Thoracic aorta (tissue), 2 donors: Measurements from ENCODE around the gene ARHGEF11. TPM values are rescaled to one million over a fixed set of nuclear protein-coding genes. Genes with fewer than 3 reads are reported as not detected.

ENCODE experiments used
- ATAC-seq: fragments of 150-250 bp; one replicate; pipeline ENCODE4 v1.8.0; 2017; ENCODE audit warnings: low read depth; ENCODE audit not compliant: insufficient number of reproducible peaks, low FRiP score
- DNase-seq: peaks from one replicate; pipeline ENCODE4 v3.0.0-alpha.2; 2020; ENCODE audit warnings: low spot score
- H3K27ac ChIP-seq, 2 donors: fragments of 200-600 bp; sonication (generic); 1 replicate in 1 of 2; 2 replicates in 1 of 2; pipeline ENCODE4 v1.5.1; 2016; ENCODE audit warnings: mild to moderate bottlenecking in 2 of 2, moderate library complexity in 2 of 2
- H3K27me3 ChIP-seq: fragments of 200-600 bp; sonication (generic); replicated peaks from 2 replicates; pipeline ENCODE4 v1.6.0; 2016; ENCODE audit warnings: mild to moderate bottlenecking; ENCODE audit not compliant: insufficient read depth
- H3K36me3 ChIP-seq: fragments of 200-600 bp; sonication (generic); one replicate; pipeline ENCODE4 v1.5.1; 2016
- H3K4me1 ChIP-seq, 2 donors: fragments of 200-600 bp; sonication (generic); 1 replicate in 1 of 2; 2 replicates in 1 of 2; pipeline versions ENCODE4 v1.5.1 to v1.6.0; 2016; ENCODE audit warnings: low read depth in 2 of 2, mild to moderate bottlenecking in 1 of 2; ENCODE audit not compliant: control insufficient read depth in 1 of 2
- H3K4me3 ChIP-seq: fragments of 200-600 bp; sonication (generic); 2 replicates; pipeline ENCODE4 v1.5.1; 2016; ENCODE audit warnings: mild to moderate bottlenecking
- H3K9me3 ChIP-seq: fragments of 200-600 bp; sonication (generic); 2 replicates; pipeline ENCODE4 v1.5.1; 2016
- CTCF ChIP-seq: fragments of 200-600 bp; sonication (generic); IDR thresholded peaks from one replicate; pipeline ENCODE4 v1.5.1; 2019; ENCODE audit warnings: antibody characterized with exemption
- total RNA-seq, 2 donors: library from RNA; depleted of rRNA; stranded (reverse); fragments of >200 nt; gene quantifications; one replicate each; pipeline versions ENCODE4 v1.1.0 to v1.2.3, GENCODE V29; 2016

The ARHGEF11 gene
- total RNA-seq, 2 donors from 2014 or later, result 40.3 to 40.6 TPM

GRCh38 chr1:156924478-156925153, 120.9 kb downstream of the ARHGEF11 start:
- Histone ChIP-seq H3K36me3 (no peaks in the 10 kb centered on the region), H3K4me3 (no peak overlapping the region), H3K9me3 (no peaks in the 10 kb centered on the region), H3K27ac (no peak overlapping the region), H3K4me1 (peaks cover 7 to 29% of the 10 kb centered on the region in 2 donors), H3K27me3 (peaks cover 4% of the 10 kb centered on the region)
- ATAC-seq, result no peak
- TF ChIP-seq CTCF, result no peak
- no peak for DNase-seq

DNA sequence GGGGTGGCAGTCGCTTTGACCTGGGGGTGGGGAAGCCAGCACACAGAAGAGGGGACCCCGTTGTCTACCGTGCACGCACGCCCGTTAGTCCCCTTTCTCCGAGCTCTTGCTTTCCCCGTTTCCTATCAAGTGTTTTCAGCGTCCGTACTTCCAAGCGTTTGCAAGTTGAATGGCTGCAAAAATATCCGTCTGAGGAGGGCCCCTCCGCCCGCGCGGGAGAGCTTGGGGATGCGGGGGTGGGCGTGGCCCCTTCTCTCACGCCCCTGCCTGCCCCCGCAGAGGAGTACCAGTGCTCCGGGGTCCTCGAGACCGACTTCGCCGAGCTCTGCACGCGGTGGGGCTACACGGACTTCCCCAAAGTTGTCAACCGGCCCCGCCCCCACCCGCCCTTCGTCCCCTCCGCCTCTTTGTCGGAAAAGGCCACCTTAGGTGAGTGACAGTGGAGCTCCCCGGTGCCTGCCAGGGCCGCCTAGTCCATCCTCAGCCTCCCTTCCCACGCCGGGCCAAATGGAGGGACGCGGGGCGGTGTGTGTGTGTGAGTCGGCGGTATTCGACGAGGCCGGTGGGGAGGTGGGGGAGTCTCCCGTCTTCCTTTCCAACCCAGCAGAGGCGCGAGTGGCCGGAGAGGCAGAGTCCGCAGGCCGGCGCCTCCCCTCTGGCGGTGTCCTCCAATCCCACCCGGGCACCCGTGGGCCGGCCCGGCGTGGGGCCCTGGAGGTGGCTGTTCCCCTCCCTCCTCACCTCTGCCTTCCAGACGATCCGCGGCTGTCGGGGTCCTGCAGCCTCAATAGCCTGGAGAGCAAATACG, 121.7 kb downstream of the ARHGEF11 start:
- H3K27me3 ChIP-seq, result peaks cover 4% of the 10 kb centered on the region
- ATAC-seq (no peak), DNase-seq (no peak)
- H3K9me3 ChIP-seq, result no peaks in the 10 kb centered on the region
- H3K4me3 ChIP-seq, result peak overlapping the region; percentile 34
- no peak for TF ChIP-seq CTCF
- H3K36me3 ChIP-seq, result no peaks in the 10 kb centered on the region
- H3K4me1 ChIP-seq, result peaks cover 7 to 29% of the 10 kb centered on the region in 2 donors
- no peak overlapping the region for H3K27ac ChIP-seq

DNA sequence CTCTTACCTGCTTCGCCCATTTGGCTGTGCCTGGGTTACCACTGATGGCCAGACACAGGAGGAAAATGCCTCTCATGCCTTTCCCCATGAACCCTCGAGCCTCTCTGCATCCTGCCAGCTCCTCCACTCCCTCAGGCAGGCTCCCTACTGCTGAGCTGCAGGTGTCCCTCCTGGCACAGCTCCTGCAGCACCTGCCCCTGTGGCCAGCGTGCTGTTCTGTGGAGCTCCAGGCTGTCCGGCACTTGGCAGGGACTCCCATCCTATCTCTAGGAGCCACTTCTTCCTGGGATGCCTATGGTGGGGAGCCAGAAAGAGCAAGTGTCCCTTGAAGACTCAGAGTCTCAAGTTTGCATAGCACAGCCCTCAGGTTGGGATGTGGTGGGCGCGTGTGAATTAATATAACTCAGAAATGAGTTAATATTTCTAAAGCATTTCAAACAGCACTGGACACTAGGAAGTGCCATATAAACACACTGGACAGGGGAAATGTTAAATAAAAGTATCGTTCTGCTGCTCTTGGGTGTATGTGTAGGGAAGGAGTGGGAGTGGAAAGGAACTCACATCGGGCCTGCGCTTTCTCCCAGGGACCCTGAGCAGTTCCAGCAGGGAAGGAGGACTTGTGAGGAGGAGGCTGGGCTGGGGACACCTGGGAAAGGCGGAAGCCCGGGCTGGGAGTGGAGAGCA, 122.4 kb downstream of the ARHGEF11 start:
- H3K27me3 ChIP-seq, result peaks cover 4% of the 10 kb centered on the region
- TF ChIP-seq CTCF, result no peak
- ATAC-seq, result no peak
- no peak overlapping the region for H3K27ac ChIP-seq
- H3K9me3 ChIP-seq, result no peaks in the 10 kb centered on the region
- peaks cover 7 to 29% of the 10 kb centered on the region in 2 donors for H3K4me1 ChIP-seq
- no peaks in the 10 kb centered on the region for H3K36me3 ChIP-seq
- H3K4me3 ChIP-seq, result peak overlapping the region; percentile 34
- no peak for DNase-seq

- Histone ChIP-seq H3K4me1 (peaks cover 7 to 24% of the 10 kb centered on the region in 2 donors), H3K4me3 (peak overlapping the region; percentile 51), H3K9me3 (no peaks in the 10 kb centered on the region), H3K27me3 (peaks cover 4% of the 10 kb centered on the region), H3K36me3 (no peaks in the 10 kb centered on the region), H3K27ac (no peak overlapping the region)
- DNase-seq (no peak), ATAC-seq (no peak)
- TF ChIP-seq CTCF, result no peak
Observed at GRCh38 chr1:156921053-156921529, 124.5 kb downstream of the ARHGEF11 start.
